GM19438 (cell line): Measurements from ENCODE around the gene ZMYND8.
A peak's percentile ranks its signal among the peaks of the same experiment; 100 is the strongest.
"Not testable (repeated sequence)": the region's sequence is repeated elsewhere in the genome, so short reads cannot be mapped to it uniquely, and the experiment has no call there.

Experiments
- ATAC-seq: cut with Tn5 transposase; IDR thresholded peaks from one replicate; pipeline ENCODE4 v1.9.1; 2021; ENCODE audit warnings: low read depth; ENCODE audit not compliant: unreplicated experiment

Gene ZMYND8

GRCh38 chr20:47373206-47373733 is 16.8 kb upstream of the ZMYND8 start:
- no peak for ATAC-seq

- no peak for ATAC-seq
Measured at GRCh38 chr20:47370850-47371782, 14.6 kb upstream of the ZMYND8 start.

GRCh38 chr20:47370214-47370613 is 13.7 kb upstream of the ZMYND8 start:
- ATAC-seq, result no peak

GRCh38 chr20:47368301-47368700 is 11.8 kb upstream of the ZMYND8 start:
- no peak for ATAC-seq

GRCh38 chr20:47366301-47366700 is 9.8 kb upstream of the ZMYND8 start:
- not testable (repeated sequence) for ATAC-seq

GRCh38 chr20:47365023-47365764 is 8.7 kb upstream of the ZMYND8 start:
- no peak for ATAC-seq

- no peak for ATAC-seq
Measured at GRCh38 chr20:47362361-47363219, 6.1 kb upstream of the ZMYND8 start.

GRCh38 chr20:47361057-47361915 is 4.8 kb upstream of the ZMYND8 start:
- no peak for ATAC-seq

GRCh38 chr20:47360297-47361056 is 4.0 kb upstream of the ZMYND8 start:
- ATAC-seq, result no peak

- no peak for ATAC-seq
Measured at GRCh38 chr20:47359530-47360296, 3.2 kb upstream of the ZMYND8 start.

- ATAC-seq, result no peak
Measured at GRCh38 chr20:47358672-47359529, 2.4 kb upstream of the ZMYND8 start.

- ATAC-seq, result no peak
Measured at GRCh38 chr20:47358039-47358671, 1.7 kb upstream of the ZMYND8 start.

GRCh38 chr20:47357296-47358038 is 968 bp upstream of the ZMYND8 start:
- ATAC-seq, result peak; percentile 55

GRCh38 chr20:47356220-47356525 is 326 bp downstream of the ZMYND8 start:
- ATAC-seq, result no peak

GRCh38 chr20:47355489-47356219 is 845 bp downstream of the ZMYND8 start:
- ATAC-seq, result no peak
